Stimulated activated CD8-positive, alpha-beta memory T cell treated with anti-CD3 and anti-CD28 coated beads, Interleukin-2, amount 100 ng/mL, for 1 hour (primary cell): ENCODE measurements around the gene TAPT1.

Experiments
- DNase-seq, 2 donors: peaks; one replicate each; pipeline ENCODE4 v3.0.0-alpha.2; 2020; ENCODE audit warnings: low read depth in 2 of 2

TAPT1 gene

DNA sequence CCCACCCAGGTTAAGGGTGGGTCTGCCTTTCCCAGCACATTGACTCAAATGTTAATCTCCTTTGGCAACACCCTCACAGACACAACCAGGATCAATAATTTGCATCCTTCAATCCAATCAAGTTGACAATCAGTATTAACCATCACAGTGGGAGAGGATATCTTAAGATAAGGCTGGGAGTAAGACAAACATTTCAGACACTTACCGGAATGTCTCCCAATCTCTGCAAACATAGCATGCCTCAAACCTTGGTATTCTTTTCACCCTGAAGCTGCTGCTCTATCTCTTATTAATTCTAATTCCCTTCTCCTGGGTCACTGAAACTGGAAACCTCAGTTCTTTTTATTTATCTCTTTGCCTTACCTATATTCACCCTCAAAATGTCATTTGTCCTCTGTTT is 19.0 kb upstream of the TAPT1 start:
- DNase-seq = no peak

GRCh38 chr4:16243285-16243684 is 17.0 kb upstream of the TAPT1 start:
- no peak for DNase-seq

- no peak for DNase-seq
Observed at GRCh38 chr4:16240300-16240699, 14.0 kb upstream of the TAPT1 start.

DNA sequence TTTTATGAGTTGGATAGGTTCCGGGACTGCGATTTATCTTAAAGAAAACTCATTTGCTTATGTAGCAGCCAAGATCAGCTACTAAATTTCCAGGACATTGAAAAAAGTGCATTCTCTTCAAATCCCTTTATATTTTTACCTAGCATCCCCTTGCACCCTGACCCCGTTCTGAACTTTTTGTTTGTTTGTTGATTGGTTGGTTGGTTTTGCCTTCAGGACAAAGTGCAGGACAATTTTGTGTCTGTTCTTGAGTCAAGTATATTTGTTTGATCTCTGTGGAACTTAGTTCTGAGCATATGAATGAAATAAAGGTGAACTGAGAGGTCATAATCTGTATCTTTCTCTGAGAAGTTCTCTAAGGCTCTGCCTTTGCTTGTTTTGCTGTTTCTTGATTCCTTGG is 12.8 kb upstream of the TAPT1 start:
- DNase-seq = no peak

DNA sequence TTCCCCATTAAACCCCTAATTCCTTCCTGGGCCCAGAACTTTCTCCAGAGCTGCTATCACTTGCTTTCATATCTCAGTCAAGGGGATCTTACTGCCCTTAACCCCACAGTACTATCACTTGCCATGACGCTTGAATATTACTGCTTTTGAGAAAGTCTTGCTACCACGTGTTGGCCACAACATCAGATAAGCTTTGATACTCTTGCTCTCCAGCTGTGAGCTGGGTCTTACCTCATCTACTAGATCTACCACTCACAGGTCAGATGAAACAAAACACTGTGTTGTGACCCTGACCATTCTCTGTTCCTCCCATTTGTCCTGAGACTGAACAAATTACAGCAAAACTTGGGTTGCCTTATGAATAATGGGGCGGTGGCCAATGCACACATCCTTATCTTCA is 12.1 kb upstream of the TAPT1 start:
- DNase-seq = no peak

- no peak for DNase-seq
Observed at GRCh38 chr4:16237715-16238114, 11.4 kb upstream of the TAPT1 start.

DNA sequence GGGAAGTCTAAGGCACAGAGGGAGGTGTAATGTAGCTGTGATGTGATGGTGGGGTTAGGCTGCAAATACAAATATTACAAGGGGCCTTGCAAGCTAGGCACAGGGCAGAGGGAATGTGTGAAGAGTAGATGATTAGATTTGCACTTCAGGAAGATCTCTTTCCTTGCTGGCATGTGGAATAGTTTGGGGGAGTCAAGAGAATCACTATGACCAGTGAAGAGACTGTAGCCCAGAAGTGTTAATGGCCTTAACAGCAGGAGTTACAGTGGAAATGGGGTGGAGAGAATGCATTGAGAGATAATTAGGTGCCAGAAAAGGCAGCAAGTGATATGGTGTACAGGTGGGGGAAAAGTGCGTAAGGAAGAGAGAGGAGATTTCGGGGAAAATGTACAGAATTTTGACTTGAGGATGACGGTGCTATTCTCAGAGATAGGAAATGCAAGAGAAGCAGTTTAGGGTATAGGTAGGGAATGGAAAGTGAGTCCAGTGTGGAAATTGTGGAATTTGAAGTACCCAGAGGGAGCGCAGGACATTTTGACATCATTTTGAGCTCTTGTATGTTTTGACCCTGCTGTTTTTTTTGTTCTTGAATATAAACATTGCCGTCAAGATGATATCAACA is 10.2 kb upstream of the TAPT1 start:
- DNase-seq = no peak

- no peak for DNase-seq
Observed at GRCh38 chr4:16235209-16235608, 8.9 kb upstream of the TAPT1 start.

DNA sequence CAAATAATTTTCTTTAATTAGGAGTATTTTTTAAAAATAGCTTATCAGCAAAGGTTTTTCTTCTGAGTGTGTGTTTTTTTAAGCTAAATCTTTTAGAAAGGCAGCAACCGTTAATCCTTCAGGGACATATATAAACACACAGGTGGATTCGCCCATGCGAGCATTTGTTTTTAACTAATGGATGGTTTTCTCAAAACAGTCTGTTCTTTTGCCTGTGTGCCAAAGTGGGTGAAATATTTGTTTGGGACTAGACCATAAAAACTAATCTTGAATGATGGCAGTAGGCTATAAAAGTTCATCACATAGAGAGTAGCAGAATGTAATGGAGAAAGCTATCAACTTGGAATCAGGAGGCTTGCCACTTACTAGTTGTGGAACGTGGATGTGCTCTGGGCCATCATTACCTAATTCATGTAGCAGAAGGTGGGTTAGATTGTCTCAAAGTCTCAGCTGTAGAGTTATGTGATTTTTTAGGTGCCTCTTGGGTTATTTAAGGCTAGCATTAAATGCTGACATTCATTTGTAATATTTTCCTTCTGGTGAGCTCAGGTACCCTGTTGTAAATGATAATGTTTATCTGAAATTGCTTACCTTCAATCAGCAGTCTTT is 7.4 kb upstream of the TAPT1 start:
- DNase-seq = no peak

GRCh38 chr4:16231570-16232245 is 5.4 kb upstream of the TAPT1 start:
- no peak for DNase-seq

DNA sequence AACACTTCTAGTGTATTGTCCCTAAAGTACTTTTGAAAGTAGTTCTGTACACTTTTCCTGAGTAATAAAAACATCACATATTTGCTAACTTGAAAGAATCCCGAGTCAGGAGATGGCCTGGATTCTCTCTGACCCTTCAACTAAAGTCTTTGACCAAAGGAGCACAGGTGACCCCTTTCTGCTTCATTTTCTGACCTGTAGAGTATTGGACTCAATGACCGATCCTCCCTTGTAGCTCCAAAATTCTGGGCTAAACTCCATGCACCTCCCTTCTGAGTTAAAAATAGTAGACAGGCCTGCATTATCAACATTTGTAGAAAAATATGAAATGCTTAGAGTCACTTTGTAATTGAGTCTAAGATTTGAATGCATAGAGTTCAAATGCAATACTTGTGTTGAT is 4.0 kb upstream of the TAPT1 start:
- DNase-seq = no peak

DNA sequence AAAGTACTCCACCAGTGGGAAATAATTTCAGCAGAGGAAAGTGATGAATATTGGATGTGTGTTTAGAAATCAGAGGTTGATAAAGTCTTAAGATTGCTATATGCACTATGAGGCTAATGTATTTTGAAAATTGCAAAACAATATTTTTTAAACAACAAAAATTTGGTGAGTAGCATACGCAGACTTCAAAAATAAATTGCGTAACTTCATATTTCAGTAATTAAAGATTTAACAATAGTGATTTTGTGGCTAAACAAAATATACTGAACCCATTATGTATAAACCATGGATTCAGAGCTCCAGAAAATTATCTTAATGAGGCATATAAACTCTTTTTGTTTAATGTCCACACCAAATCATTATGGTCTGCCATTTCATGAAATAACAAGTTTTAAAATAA is 3.3 kb upstream of the TAPT1 start:
- no peak for DNase-seq

DNA sequence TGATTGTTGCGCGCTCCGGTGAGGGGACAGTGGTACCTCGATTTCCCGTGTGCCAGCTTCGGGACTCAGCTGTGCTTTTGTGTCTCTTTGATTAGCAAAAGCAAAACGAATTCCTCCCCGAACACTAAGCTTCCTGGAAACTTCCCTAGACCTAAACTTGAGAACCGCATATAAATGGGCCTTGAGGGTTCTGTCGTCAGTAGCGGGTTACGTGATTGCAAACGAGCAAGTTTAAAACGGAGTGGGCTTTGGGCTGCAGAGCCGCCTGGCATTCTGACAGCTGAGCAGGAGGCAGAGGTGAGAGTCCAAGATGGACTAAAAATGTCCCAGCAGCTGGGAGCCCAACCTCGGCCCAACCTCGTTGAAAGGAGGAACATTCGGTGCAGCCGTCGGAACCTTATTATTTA is 1.2 kb upstream of the TAPT1 start:
- DNase-seq = no peak

DNA sequence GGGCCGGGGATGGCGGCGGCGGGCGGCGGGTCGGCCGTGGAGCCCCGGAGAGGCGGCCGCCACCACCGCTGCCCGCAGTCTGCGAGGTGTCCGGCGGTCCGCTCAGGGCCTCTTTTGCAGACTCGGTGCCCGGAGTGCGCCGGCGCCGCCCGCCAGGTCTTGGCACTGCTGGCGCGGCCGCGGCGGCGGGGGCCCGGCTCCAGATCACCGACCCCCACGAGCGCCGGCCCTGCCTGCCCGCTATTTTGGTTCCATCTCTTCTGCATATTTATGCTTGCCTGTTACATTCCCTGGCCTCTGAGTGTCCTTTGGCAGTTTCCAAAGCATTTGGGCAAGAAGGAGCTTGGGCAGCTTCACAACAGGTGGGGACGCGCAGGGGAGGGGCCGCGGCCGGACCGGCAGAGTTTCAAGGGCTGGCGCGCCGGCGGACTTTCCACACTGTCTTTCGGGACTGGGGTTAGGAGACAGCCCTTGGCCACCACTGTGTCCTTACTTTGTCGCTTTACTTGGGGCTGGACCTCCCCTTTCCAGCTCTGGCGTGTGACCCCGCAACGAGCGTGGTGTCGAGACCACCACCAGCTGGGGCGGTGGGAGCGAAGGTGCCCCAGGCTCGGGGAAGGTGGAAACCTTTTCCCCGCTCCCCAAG is 668 bp upstream of the TAPT1 start:
- DNase-seq = peak; percentile 5 to 16

GRCh38 chr4:16225167-16225862 is 956 bp downstream of the TAPT1 start:
- DNase-seq = no peak

- DNase-seq = no peak
Observed at GRCh38 chr4:16224264-16225166, 1.8 kb downstream of the TAPT1 start.

- DNase-seq = no peak
Observed at GRCh38 chr4:16222957-16223527, 3.2 kb downstream of the TAPT1 start.

- DNase-seq = no peak
Observed at GRCh38 chr4:16218950-16219349, 7.3 kb downstream of the TAPT1 start.

- no peak for DNase-seq
Observed at GRCh38 chr4:16217300-16218051, 8.8 kb downstream of the TAPT1 start.

DNA sequence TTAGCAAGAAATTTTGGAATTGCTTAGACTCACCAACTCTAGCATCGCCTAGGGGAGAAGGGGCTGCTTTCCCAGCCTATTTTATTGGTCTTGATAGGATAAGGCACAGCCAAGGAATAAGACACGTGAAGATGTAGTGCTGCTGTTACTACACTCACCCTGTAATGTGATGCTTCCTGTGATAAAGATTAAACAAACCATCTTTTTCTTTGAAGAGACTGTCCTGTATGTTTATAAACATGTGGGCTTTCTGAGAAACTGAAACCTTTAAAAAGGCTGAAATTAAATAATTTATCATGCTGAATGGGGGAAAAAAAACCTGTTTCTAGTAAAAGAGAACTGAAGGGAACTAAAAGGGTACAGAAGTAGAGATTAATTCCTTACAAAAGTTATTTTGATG is 13.2 kb downstream of the TAPT1 start:
- DNase-seq = no peak
